Effector CD8-positive, alpha-beta T cell (primary cell): ENCODE results near the gene PRMT5.

ENCODE experiments used
- DNase-seq: peaks from one replicate; lab custom pipeline; 2025; lab: John Stamatoyannopoulos, UW

The PRMT5 gene

DNA sequence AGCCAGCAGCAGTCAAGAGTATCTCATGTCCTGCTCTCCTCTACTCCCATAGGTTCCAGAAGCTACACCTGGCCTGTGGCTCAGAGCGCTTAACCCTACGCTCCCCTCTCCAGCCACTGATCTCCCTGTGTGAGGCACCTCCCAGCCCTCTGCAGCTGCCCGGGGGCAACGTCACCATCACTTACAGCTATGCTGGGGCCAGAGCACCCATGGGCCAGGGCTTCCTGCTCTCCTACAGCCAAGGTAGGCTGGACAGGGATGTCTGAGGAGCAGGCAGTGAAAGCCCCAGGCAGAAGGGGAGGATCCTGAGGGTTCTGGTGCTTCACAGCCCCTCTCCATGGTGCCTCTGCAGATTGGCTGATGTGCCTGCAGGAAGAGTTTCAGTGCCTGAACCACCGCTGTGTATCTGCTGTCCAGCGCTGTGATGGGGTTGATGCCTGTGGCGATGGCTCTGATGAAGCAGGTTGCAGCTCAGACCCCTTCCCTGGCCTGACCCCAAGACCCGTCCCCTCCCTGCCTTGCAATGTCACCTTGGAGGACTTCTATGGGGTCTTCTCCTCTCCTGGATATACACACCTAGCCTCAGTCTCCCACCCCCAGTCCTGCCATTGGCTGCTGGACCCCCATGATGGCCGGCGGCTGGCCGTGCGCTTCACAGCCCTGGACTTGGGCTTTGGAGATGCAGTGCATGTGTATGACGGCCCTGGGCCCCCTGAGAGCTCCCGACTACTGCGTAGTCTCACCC lies 54.0 kb downstream of the PRMT5 start:
- no peak for DNase-seq

- no peak for DNase-seq
Measured at GRCh38 chr14:22872833-22873520, 56.2 kb downstream of the PRMT5 start.

DNA sequence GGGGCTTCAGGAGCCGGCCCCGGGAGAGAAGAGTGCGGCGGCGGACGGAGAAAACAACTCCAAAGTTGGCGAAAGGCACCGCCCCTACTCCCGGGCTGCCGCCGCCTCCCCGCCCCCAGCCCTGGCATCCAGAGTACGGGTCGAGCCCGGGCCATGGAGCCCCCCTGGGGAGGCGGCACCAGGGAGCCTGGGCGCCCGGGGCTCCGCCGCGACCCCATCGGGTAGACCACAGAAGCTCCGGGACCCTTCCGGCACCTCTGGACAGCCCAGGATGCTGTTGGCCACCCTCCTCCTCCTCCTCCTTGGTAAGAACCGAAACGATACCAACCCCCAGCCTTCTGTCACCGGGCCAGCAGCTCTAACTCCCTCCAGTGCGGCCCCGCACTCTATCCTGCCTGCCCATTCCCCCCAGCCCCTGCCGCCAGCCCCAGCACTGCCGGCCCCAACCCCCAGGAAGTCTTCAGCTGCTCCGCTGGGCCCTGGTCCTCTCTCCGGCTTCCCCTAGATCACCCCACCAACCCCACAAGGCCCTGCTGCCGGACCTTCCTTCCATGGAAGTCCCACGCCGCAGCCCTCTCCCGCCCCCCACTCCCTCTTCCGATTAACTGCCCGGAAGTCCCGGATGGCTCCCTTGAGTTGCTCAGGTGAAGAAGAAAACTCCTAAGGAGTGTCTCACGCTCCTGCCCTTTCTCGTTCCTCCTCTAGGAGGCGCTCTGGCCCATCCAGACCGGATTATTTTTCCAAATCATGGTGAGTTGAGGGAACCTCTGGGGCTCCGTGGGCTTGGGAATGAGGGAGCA lies 56.9 kb downstream of the PRMT5 start:
- peak; percentile 63 for DNase-seq

GRCh38 chr14:22871224-22872032 lies 57.7 kb downstream of the PRMT5 start, which contains the start of gene LRP10:
TSS of gene LRP10 (plus strand) at chr14:22871740. CDS start at chr14:22872304, 564 bp downstream.
- DNase-seq = peak; percentile 59

- no peak for DNase-seq
Measured at GRCh38 chr14:22870811-22871223, 58.4 kb downstream of the PRMT5 start.
